Thyroid gland (tissue), 4 donors: ENCODE results near the gene CYSTM1. TPM values are rescaled to one million over a fixed set of nuclear protein-coding genes. Genes with fewer than 3 reads are reported as not detected.

Experiments
- DNase-seq, 2 donors: peaks; one replicate each; pipeline ENCODE4 v3.0.0-alpha.2; 2019
- H3K27ac ChIP-seq, 3 donors: fragments of 200-600 bp; sonication (generic); 1 replicate in 2 of 3; 2 replicates in 1 of 3; pipeline ENCODE4 v1.5.1; 2016 to 2019; ENCODE audit warnings: mild to moderate bottlenecking in 1 of 3, moderate library complexity in 1 of 3
- H3K27me3 ChIP-seq: fragments of 200-600 bp; sonication (generic); one replicate; pipeline ENCODE4 v1.5.1; 2019
- H3K36me3 ChIP-seq, 2 donors: fragments of 200-600 bp; sonication (generic); one replicate each; pipeline ENCODE4 v1.5.1; 2016 to 2019
- H3K4me1 ChIP-seq, 2 donors: fragments of 200-600 bp; sonication (generic); one replicate each; pipeline ENCODE4 v1.5.1; 2017 to 2019
- H3K4me3 ChIP-seq, 3 donors: fragments of 200-600 bp; sonication (generic); replicated peaks in 1 of 3; 1 replicate in 2 of 3; 2 replicates in 1 of 3; pipeline ENCODE4 v1.5.1; 2016; ENCODE audit warnings: mild to moderate bottlenecking in 1 of 3
- H3K9me3 ChIP-seq: fragments of 200-600 bp; sonication (generic); one replicate; pipeline ENCODE4 v1.5.1; 2017
- POLR2A ChIP-seq, 2 donors: fragments of 450-650 bp; IDR thresholded peaks; one replicate each; pipeline ENCODE4 v1.6.1; 2017; ENCODE audit warnings: antibody characterized with exemption in 2 of 2, mild to moderate bottlenecking in 2 of 2, moderate library complexity in 1 of 2
- WGBS, 2 donors: methylation state at CpG; one replicate each; pipeline ENCODE4 v1.1.5; 2017; 5-methylcytosine and 5-hydroxymethylcytosine counted together
- intact Hi-C: fragments of 100-400 bp; cut with DNase I; formaldehyde crosslinking; loops from one replicate; pipeline ENCODE4 v1.15.1; 2023
- total RNA-seq, 4 donors: library from RNA; depleted of rRNA; stranded (reverse); fragments of >200 nt; gene quantifications; one replicate each; pipeline ENCODE4 v1.2.3, GENCODE V29; 2016
- TF ChIP-seq, protein P1 (sequence below), 6 experiments: fragments of 200-600 bp in 3 of 6; fragments of 450-650 bp in 3 of 6; sonication (generic) in 3 of 6; IDR thresholded peaks; one replicate each; pipeline ENCODE4 v1.5.1; 2016 to 2019; ENCODE audit warnings: antibody characterized with exemption in 6 of 6, mild to moderate bottlenecking in 2 of 6, inconsistent platforms in 1 of 6, moderate library complexity in 1 of 6

The CYSTM1 gene
- total RNA-seq, 4 donors from 2014 or later = 55.4 to 238 (median 112) TPM

DNA sequence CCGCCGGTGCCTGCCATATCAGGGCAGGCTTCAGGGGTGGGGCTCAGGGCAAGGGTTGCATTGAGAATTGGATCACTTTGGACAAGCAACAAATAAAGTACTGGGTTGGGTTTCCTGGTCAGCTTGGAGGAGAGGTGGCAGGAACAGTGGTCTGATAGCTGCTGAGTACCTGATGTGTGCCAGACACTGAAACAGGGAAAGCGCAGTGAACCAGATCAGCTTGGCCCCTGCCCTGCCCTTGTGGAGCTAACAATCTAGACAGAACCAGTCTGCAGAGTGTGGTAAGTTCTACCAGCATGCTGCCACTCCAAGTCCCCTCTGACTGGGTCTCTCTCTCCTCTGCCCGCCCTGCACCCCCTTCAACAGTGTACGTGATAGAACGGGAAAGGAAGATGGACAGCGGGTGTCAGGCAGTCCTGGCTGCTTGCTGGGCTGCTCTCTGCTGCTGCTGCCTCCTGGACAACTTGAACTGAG, 53.4 kb downstream of the CYSTM1 start:
- H3K9me3 ChIP-seq = no peaks in the 10 kb centered on the region
- no peak overlapping the region for H3K4me3 ChIP-seq
- H3K27me3 ChIP-seq = no peaks in the 10 kb centered on the region
- no peaks in the 10 kb centered on the region for H3K36me3 ChIP-seq
- no peak for DNase-seq
- H3K27ac ChIP-seq = no peak overlapping the region
- H3K4me1 ChIP-seq = peaks cover 0 to 5% of the 10 kb centered on the region in 2 donors
- intact Hi-C loops = no loop called here
- TF ChIP-seq POLR2A (IDR thresholded peaks at IDR 0.05) = no peak
- TF ChIP-seq, protein P1, sequence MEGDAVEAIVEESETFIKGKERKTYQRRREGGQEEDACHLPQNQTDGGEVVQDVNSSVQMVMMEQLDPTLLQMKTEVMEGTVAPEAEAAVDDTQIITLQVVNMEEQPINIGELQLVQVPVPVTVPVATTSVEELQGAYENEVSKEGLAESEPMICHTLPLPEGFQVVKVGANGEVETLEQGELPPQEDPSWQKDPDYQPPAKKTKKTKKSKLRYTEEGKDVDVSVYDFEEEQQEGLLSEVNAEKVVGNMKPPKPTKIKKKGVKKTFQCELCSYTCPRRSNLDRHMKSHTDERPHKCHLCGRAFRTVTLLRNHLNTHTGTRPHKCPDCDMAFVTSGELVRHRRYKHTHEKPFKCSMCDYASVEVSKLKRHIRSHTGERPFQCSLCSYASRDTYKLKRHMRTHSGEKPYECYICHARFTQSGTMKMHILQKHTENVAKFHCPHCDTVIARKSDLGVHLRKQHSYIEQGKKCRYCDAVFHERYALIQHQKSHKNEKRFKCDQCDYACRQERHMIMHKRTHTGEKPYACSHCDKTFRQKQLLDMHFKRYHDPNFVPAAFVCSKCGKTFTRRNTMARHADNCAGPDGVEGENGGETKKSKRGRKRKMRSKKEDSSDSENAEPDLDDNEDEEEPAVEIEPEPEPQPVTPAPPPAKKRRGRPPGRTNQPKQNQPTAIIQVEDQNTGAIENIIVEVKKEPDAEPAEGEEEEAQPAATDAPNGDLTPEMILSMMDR (IDR thresholded peaks at IDR 0.05) = no peak
- 79 to 86% methylated on average over 7 of the region's 7 CpGs for WGBS, 2 donors

DNA sequence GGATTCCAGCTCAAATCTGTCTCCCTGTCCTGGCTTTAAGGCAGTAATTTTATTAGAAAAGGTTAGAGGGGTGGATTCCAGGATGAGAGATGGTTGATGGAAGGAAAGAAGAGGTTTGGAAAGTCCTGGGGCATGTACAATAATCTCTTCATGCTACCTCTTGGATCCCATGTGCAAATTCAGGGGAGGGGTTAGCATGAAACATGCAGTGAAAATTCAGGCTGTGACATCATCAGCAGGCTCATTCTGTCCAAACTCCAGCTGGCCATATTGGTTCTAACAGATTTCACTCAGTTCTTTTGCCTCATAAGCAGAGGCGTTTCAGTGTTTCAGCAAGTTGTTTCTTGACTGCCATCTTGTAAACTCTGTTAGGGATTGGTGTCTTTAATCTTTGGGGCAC, 55.4 kb downstream of the CYSTM1 start:
- Histone ChIP-seq H3K36me3 (no peaks in the 10 kb centered on the region), H3K27ac (no peak overlapping the region), H3K4me1 (no peaks in the 10 kb centered on the region), H3K4me3 (no peak overlapping the region), H3K9me3 (no peaks in the 10 kb centered on the region), H3K27me3 (no peaks in the 10 kb centered on the region)
- TF ChIP-seq, protein P1 (IDR thresholded peaks at IDR 0.05) = no peak
- TF ChIP-seq POLR2A (IDR thresholded peaks at IDR 0.05) = no peak
- 100% methylated on average over 1 of the region's 1 CpG for WGBS, 2 donors
- intact Hi-C loops = loop anchor here (10.0 kb wide), 1 partner anchor 66 kb away; no protein-coding TSS in a partner anchor
- no peak for DNase-seq

DNA sequence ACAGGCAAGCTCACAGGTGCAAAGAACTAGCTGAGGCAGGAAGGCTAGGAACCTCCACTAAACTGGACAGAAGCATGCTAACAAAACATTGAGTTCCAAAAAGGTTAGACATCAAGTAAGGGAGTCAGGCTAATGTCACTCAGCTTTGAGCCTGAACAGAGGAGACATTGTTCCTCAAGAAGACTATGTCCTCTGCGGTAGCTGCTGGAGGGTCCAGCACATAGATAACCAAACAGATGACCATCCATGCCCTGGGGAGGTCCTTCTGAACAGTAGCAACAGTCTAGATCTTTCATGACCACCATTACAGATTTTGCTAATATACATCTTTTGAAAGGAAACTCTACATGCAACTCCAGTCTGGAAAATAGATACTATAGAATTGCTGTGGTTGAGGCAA, 57.7 kb downstream of the CYSTM1 start:
- Histone ChIP-seq H3K36me3 (no peaks in the 10 kb centered on the region), H3K4me3 (no peak overlapping the region), H3K4me1 (no peaks in the 10 kb centered on the region), H3K27ac (no peak overlapping the region), H3K27me3 (no peaks in the 10 kb centered on the region), H3K9me3 (no peaks in the 10 kb centered on the region)
- WGBS, 2 donors = 100% methylated on average over 1 of the region's 1 CpG
- no peak for DNase-seq
- TF ChIP-seq, protein P1 (IDR thresholded peaks at IDR 0.05) = no peak
- TF ChIP-seq POLR2A (IDR thresholded peaks at IDR 0.05) = no peak
- intact Hi-C loops = loop anchor here (10.0 kb wide), 1 partner anchor 68 kb away; no protein-coding TSS in a partner anchor

DNA sequence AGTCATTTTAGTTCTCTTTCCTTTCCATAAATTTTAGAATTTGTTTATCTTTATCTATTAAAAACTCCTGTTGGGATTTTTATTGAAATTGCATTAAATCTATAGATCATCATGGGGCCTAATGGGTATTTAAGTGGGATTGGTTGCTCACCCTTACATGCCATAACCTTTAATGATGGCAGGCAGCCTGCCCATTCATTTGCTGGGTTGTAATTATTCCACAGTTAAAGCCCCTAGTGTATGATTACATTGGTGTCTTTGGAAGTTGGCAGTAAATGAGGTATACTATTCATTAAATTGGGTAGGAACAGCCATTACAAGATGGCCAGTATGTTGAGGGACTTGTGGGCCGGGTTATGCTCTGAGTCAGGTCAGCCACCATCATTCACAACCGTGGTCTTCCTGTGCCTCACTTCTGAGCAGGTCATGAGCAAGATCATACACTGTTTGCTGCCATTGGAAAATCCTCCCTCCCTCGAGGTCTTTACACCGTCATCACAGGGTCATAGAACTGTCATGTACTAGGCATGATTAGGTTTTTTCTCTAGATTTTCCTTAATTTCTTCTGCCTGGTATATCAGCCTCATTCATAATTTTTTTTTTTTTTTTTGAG, 59.5 kb downstream of the CYSTM1 start:
- 89 to 97% methylated on average over 4 of the region's 4 CpGs for WGBS, 2 donors
- DNase-seq = no peak
- intact Hi-C loops = loop anchor here (10.0 kb wide), 1 partner anchor 70 kb away; no protein-coding TSS in a partner anchor
- Histone ChIP-seq H3K36me3 (no peaks in the 10 kb centered on the region), H3K27me3 (no peaks in the 10 kb centered on the region), H3K4me1 (no peaks in the 10 kb centered on the region), H3K27ac (no peak overlapping the region), H3K4me3 (no peak overlapping the region), H3K9me3 (no peaks in the 10 kb centered on the region)
- no peak for TF ChIP-seq POLR2A (IDR thresholded peaks at IDR 0.05)
- TF ChIP-seq, protein P1 (IDR thresholded peaks at IDR 0.05) = no peak

DNA sequence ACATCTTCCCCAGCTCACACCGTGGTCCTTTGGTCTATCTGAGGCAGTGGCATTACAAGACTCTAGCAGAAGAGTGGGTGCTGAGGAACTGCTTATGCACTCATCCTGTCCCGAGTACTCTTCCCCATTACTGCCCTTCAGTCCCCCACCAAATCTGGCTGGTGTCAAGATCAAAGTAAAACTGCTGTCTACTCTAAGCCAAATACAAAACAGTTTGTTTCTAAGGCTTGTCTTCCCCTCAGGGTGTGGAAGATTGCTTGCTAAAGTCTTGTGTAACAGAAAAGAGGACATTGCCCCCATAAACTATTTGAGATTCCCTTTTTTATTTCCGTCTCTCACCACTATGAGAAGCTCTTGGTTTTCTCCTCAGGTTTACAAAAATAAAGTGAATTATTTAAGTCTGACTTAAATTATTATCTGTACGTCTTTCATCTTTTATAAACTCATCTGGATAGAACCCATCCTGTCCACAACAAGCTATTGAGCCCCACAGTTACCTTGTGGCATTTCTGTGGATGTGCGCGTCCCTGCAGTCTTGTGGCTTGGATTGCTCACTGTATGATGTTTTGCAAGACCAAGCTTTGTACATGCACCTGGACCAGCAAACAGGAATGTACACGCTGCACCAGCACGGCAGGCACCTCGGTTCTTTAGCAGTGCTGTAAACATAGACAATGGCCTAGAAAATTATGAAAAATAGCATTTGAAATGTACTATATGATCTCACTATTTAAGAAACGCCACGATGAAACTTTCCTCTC, 61.0 kb downstream of the CYSTM1 start:
- Histone ChIP-seq H3K4me3 (no peak overlapping the region), H3K27me3 (no peaks in the 10 kb centered on the region), H3K27ac (no peak overlapping the region), H3K9me3 (no peaks in the 10 kb centered on the region), H3K4me1 (peaks cover 12 to 14% of the 10 kb centered on the region in 2 donors), H3K36me3 (no peaks in the 10 kb centered on the region)
- no peak for TF ChIP-seq POLR2A (IDR thresholded peaks at IDR 0.05)
- TF ChIP-seq, protein P1 (IDR thresholded peaks at IDR 0.05) = no peak
- 87 to 90% methylated on average over 11 of the region's 11 CpGs for WGBS, 2 donors
- no peak for DNase-seq
- intact Hi-C loops = loop anchor here (10.0 kb wide), 1 partner anchor 71 kb away; no protein-coding TSS in a partner anchor
